GM03348 (cell line): ENCODE results near the gene MGAT5.
"Not testable (repeated sequence)": the region's sequence is repeated elsewhere in the genome, so short reads cannot be mapped to it uniquely, and the experiment has no call there.

Source experiments
- DNase-seq: peaks from one replicate; pipeline ENCODE4 v3.0.0; 2012; ENCODE audit warnings: low spot score

Gene MGAT5

GRCh38 chr2:134279417-134279816, 25.5 kb downstream of the MGAT5 start:
- no peak for DNase-seq

GRCh38 chr2:134280231-134280630, 26.4 kb downstream of the MGAT5 start:
- no peak for DNase-seq

- DNase-seq = no peak
These were observed 26.9 kb downstream of the MGAT5 start for GRCh38 chr2:134280726-134281125.

GRCh38 chr2:134281815-134282419, 28.0 kb downstream of the MGAT5 start:
- no peak for DNase-seq

GRCh38 chr2:134282629-134283400, 28.9 kb downstream of the MGAT5 start:
- DNase-seq = no peak

- no peak for DNase-seq
These were observed 29.8 kb downstream of the MGAT5 start for GRCh38 chr2:134283661-134284060.

- DNase-seq = peak; percentile 14
These were observed 30.3 kb downstream of the MGAT5 start for GRCh38 chr2:134284119-134284670.

- no peak for DNase-seq
These were observed 33.5 kb downstream of the MGAT5 start for GRCh38 chr2:134287323-134287722.

GRCh38 chr2:134288814-134289213, 34.9 kb downstream of the MGAT5 start:
- no peak for DNase-seq

- no peak for DNase-seq
These were observed 35.4 kb downstream of the MGAT5 start for GRCh38 chr2:134289225-134289624.

GRCh38 chr2:134290358-134290757, 36.5 kb downstream of the MGAT5 start:
- DNase-seq = no peak

- DNase-seq = no peak
These were observed 38.6 kb downstream of the MGAT5 start for GRCh38 chr2:134292514-134292913.

GRCh38 chr2:134293719-134294537, 40.1 kb downstream of the MGAT5 start:
- no peak for DNase-seq

- DNase-seq = not testable (repeated sequence)
These were observed 40.7 kb downstream of the MGAT5 start for GRCh38 chr2:134294598-134294997.

- DNase-seq = peak; percentile 33
These were observed 41.6 kb downstream of the MGAT5 start for GRCh38 chr2:134295441-134295840.

- no peak for DNase-seq
These were observed 42.4 kb downstream of the MGAT5 start for GRCh38 chr2:134296301-134296700.

GRCh38 chr2:134299334-134299733, 45.5 kb downstream of the MGAT5 start:
- no peak for DNase-seq

GRCh38 chr2:134300585-134300984, 46.7 kb downstream of the MGAT5 start:
- no peak for DNase-seq

GRCh38 chr2:134301099-134301927, 47.4 kb downstream of the MGAT5 start:
- peak; percentile 29 for DNase-seq

GRCh38 chr2:134301928-134302260, 48.0 kb downstream of the MGAT5 start:
- DNase-seq = no peak

GRCh38 chr2:134304394-134305108, 50.7 kb downstream of the MGAT5 start:
- no peak for DNase-seq
